Activated CD4-positive, CD25-positive, alpha-beta regulatory T cell (primary cell): Measurements from ENCODE around the gene HESX1.
A peak's percentile ranks its signal among the peaks of the same experiment; 100 is the strongest.

Source experiments
- DNase-seq, 4 experiments: peaks; one replicate each; lab custom pipeline; 2025; lab: John Stamatoyannopoulos, UW

HESX1 gene

GRCh38 chr3:57168151-57168550, 31.6 kb downstream of the HESX1 start:
- DNase-seq = no peak

DNA sequence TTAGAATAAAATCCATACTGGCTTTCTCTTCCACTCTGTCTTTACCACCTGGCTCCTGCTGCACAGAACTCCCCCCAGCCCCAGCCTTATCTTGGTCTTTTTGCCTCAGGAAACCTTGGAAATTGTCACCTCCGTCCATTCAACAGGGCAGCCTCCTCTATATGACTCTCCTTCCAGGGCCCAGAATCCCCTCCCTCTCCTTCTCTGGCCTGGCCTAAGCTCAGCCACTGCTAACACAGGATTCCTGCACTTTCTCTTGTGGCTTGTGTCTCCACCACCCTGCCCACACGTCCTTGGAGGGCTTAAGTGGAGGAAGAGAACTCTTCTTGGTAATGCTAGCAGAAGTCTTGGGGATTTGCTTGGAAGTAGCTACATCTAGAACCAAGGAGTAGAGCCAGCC, 33.1 kb downstream of the HESX1 start:
- DNase-seq = no peak

GRCh38 chr3:57165641-57166040, 34.1 kb downstream of the HESX1 start:
- no peak for DNase-seq

DNA sequence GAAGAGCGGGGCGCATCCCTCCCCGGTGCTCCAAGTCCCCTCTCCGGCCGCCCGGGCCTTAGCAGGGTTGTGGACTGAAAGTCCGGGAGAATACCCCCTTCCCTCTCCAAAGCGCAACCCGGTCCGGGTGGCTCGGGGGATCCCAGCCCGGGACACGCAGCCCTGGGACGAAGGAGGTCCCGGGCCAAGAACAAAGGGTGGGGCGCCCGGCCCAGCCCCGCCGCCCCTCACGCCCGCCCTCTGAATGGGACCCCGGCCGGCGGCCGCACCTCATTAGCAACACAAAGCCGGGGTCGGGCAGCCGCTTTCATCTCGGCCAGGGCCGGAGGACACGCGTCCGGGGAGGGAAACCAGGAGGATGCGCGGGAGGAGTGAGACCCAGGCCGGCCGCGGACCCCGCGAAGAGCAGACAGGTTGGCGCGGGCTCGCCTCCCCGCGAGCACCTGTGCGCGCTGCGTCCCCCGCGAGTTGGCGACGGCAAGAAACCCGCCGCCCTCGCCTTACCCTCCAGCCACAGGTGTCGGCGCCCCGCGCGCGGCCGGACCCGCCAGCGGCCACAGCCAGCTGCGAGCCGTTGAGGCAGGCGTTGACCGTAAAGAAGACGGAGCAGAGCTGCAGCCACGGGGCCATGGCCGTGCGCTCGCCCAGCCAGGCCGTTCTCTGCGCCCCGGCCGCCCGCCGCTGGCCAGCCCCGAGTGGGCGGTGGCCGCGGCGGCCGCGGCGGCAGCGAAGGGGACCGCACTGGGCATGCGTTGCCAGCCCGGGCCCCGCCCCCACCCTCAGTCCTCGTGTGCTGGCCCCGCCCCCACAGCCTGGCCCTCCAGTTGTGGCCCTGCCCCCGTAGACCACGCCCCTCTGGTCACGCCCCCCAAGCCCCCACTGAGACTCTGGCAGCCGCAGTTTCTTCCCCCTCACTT, 34.9 kb downstream of the HESX1 start, which contains the start of gene IL17RD:
IL17RD (minus strand) TSS at position 697 of the 917 bp plus-strand sequence; CDS start at position 630, 67 bp downstream.
- DNase-seq = peak in 3 of 4 experiments; percentile 12 to 23 (median 20)

DNA sequence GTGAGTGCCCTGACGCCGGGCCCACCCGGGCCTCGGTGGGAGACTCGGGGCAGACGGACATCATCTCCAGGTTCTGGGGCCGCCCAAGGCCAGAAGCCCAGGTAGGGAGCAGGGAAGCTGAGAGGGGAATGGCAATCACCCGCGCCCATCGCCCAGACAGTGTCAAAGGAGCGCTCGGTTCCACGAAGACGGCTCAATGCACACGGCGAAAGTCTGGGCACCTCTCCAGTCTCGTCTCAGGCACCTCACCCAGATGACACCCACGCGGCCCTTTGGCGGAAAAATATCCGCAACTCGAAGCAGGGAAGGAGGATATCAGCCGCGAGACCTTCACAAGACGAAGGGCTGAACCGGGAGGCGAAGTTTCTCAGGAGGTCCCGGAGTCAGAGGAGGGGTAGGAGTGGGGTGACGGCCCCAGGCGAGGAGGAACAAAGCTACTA, 35.5 kb downstream of the HESX1 start:
- no peak for DNase-seq

- no peak for DNase-seq
Observed at GRCh38 chr3:57163751-57164150, 36.0 kb downstream of the HESX1 start.

GRCh38 chr3:57161915-57162314, 37.9 kb downstream of the HESX1 start:
- no peak for DNase-seq

- DNase-seq = no peak
Observed at GRCh38 chr3:57160765-57161538, 38.8 kb downstream of the HESX1 start.

DNA sequence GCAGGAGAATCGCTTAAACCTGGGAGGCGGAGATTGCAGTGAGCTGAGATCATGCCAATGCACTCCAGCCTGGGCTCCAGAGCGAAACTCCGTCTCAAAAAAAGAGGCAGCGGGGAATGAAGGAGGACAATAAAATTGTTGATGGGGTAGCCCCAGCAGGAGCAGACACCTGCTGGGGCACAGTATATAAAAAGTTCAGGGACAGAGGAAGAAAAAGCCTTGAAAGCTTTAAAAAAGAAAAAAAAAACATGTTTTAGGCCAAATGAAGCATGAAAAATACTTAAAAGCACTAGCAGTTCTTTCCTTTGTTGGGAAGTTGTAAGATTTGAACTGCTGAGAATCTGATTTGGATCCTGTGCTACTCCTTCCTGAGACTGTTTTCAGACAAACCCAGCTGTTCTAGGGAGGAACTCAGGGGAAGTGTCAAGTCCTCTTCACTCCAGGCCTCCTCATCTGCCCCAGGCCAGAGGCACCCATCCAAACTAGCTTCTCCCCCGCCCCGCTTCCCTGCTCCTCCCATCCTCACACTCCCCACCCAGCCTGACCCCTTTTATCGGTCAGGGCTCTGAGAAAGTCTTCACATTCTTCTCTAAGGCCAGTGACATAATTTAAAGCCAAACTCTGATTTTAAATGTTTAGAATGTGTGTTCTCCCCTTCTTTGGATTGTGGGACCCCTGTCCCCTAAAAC, 39.6 kb downstream of the HESX1 start:
- DNase-seq = no peak

- no peak for DNase-seq
Observed at GRCh38 chr3:57158813-57159738, 40.7 kb downstream of the HESX1 start.

DNA sequence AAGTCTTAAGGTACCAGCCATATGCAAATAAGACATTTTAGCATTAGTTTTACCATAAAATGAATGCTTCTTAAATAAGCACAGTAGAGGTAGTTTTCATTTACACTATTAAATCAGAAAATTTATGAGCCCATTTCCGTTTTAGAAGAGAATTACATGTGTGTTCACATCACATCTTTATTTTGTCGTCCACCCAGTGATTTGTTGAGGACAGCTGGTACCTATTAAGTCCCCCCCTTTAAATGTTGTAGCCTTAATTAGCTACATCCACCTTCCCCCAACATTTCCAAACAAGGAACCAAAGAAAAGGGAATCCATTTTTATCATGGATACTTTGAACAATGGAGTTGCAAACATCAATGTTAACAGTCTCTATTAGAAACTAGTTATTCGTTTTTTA, 41.5 kb downstream of the HESX1 start:
- no peak for DNase-seq

DNA sequence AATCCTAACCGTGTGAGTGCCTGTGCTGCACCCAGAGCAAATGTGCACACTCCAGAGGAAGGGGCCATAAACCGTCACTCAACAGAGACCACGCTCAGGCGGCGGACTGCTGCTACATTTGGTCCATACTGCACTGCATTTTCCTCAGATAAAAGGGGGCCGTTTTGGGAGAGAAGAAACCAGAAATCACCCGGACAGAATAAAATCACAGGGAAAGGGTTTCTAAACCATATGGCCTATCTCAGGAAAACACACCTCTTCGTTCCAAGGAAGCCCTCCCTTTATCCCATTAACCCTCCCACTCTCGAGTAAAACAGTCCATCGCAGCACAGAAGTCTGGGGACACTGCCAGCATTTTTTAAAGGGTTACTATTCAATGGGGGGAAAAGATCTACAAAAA, 42.2 kb downstream of the HESX1 start:
- no peak for DNase-seq

DNA sequence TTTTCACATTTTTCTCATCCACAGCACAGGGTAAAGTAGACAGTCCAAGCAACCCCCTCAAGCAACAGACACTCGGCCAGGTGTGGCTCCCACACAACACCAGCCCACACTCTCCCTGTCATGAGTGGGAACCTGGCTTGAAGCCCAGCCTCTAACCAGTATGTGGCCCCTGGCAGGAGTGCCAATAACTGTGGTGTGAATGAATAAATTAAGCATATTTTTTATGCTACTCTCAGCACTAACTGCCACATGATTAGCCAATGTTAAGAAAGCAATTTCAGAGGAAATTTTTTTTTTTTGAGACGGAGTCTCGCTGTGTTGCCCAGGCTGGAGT, 44.5 kb downstream of the HESX1 start:
- no peak for DNase-seq

DNA sequence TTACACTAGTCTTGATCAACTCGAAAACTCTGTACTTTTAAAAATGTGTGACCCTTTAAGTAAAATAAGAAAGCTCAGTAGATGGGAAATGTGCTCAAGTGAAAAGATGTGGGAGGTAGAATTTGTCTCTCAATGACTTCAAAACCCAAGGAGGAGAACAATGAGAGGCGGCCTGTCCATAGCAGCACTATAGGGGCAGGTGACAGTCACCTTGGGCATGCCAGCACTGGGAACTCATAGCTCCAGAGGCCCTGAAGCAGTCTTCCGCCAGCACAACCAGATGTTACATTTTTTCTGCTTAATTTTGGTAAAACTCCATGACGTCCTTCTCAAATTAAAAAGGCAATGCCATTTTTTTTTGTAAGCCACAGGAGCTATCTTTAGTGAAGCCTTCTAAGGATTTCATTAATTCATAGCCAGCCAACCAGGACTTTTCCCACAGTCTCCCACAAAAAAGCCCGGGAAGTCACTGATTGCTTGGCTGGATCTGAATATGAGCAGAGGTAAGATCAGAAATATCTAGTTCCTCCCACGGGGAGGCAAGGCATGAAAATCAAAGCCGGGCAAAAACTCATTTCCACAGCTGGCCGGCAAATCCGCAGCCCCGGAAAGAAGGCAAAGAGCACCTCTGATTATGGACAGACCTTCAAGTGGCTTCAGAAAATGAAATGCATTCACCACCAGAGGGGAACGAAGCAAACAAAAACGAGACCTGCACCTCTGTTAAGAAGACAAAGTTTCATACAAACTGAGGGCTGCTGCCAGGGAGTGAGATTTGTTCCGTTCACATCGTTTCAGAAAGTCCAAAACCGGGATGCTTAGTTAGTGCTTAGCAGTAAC, 45.1 kb downstream of the HESX1 start:
- DNase-seq = no peak

DNA sequence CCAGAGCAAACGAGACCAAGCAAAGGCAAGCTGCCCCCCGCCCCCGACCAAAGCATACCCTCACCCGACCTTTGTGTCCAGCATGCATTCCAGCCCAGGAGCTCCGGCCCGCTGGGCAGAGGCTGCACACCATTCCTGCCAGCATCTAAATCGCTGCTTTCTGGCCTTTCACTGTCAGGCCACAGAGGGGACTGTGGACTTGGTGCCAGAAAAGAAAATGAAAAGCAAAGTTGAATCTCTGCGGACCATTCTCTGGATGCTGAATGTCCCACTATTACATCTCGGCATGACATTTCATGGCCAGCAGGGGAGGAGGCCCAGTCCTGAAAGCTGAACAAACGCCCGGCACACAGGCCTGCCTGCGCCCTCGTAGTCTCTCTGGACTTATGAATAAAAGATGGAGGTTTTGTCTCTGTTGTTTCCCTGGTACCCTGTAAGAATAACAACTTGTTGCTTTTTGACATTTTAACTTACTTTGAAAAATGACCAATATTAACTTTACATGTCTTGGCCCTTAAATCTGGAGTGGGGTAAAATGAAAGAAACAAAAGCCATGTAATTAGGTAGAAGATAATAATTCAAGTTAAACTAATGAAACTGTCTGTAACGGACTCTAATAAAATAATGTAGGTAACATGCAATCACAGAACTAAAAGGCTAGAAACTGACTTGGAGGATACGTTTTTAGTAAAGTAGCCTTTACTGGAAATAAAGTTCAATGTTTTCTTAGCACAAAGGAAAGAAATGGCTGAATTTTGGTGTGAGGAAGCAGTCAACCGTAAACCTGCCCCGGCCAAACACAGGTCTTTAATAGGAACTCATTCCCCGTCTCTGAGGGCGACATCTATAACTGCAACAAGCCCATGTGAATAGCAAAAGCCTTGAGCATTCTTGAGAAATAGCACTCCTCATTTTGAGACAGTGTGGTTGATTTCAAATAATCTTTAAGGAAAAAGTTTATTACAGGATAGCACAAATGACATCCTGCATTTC, 47.3 kb downstream of the HESX1 start:
- DNase-seq = no peak

DNA sequence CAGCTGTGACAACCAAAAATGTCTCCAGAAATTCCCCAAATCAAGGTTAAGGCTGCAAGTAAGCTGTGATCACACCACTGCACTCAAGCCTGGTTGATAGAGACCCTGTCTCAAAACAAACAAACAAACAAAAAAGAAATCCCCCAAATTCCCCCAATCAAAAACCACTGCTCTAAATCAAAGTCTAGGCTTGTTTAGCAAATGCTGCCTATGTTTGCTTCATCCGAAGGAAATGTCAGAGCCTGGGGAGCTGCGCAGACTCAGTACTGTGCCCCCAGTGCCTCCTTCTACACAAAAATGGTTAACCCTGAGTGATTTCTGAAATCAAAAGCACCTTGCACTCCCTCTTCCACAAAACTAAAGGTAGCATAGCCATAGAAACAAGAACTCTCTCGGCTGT, 48.0 kb downstream of the HESX1 start:
- no peak for DNase-seq

GRCh38 chr3:57151021-57151449, 48.7 kb downstream of the HESX1 start:
- DNase-seq = no peak

GRCh38 chr3:57150113-57150581, 49.6 kb downstream of the HESX1 start:
- DNase-seq = no peak
